Measurements from ENCODE around the gene ARID1B.

ARID1B gene

DNA sequence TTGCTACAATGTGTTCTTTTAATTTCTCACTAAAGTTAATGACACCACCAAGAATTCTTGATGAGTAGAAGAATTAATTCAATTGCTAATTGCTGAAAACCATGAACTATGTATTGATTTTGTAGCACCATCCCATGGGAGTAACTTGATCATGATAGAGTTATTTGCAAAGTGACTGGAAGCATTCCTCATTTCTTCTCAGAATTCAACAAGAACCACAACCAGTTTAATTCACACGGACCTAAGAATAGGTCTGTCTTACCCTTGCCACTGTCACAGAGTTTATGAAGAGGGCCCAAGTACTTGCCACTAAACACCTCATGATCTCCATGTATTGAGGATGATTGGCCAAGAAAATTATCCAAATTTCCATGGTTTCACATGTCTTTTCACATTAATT is 324.0 kb downstream of the ARID1B start:
- TF ChIP-seq, protein P1, sequence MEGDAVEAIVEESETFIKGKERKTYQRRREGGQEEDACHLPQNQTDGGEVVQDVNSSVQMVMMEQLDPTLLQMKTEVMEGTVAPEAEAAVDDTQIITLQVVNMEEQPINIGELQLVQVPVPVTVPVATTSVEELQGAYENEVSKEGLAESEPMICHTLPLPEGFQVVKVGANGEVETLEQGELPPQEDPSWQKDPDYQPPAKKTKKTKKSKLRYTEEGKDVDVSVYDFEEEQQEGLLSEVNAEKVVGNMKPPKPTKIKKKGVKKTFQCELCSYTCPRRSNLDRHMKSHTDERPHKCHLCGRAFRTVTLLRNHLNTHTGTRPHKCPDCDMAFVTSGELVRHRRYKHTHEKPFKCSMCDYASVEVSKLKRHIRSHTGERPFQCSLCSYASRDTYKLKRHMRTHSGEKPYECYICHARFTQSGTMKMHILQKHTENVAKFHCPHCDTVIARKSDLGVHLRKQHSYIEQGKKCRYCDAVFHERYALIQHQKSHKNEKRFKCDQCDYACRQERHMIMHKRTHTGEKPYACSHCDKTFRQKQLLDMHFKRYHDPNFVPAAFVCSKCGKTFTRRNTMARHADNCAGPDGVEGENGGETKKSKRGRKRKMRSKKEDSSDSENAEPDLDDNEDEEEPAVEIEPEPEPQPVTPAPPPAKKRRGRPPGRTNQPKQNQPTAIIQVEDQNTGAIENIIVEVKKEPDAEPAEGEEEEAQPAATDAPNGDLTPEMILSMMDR (IDR thresholded peaks at IDR 0.05; ENCODE audit: extremely low read depth, missing control alignments): no peak
- DNase-seq (ENCODE audit: low spot score): no peak

DNA sequence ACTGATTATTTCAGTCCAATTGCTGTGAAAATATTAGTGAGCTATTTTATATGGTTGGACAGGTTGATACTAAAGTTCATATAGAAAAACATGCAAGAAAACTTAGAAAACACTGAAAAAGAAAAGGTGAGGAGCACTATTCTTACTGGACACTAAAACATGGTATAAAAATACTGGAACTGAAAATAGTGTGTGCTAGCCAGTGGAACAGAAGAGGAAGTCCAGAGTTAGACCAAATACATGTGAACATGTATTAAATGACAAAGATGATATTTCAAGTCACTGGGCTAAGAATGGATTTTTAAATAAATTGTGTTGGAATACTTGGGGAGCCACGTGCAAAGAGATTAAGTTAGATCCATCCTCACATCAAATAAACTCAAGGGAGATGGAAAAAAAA is 327.6 kb downstream of the ARID1B start:
- DNase-seq (ENCODE audit: low spot score): no peak
- TF ChIP-seq, protein P1 (IDR thresholded peaks at IDR 0.05; ENCODE audit: extremely low read depth, missing control alignments): no peak

DNA sequence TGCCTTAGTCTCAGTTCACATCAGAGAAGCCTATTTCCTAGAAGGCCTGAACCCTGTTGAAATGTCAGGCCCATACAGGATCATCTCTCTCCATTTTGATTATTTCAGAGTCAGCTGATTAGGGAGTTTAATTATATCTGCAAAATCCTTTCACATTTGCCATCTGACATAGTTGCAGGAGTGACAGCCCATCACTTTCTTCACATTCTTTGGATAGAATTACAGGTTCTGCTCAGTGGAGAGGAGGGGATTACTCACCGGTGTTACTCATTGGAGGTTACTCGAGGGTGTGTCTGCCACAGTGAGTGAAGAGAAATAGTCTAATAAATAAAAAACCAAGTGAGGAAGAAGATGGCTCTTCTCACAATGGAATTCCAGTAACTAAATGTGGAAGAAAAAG is 329.3 kb downstream of the ARID1B start:
- TF ChIP-seq, protein P1 (IDR thresholded peaks at IDR 0.05; ENCODE audit: extremely low read depth, missing control alignments): no peak
- no peak for DNase-seq (ENCODE audit: low spot score)

DNA sequence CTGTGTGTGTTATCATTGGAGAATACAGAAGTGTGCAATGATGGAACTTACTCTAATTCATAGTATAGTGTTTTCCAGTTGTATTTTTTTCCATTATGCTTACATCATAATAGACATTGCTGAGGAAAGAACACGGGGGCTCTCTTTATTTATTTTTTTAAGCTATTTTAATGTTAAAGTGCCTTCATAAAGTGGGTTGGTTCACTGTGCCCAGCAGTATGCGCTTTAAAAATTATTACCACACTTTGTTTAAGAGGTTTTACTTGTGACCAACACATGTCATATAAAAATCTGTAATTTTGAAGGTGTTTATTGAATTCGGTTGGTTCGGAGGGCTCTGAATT is 330.4 kb downstream of the ARID1B start:
- TF ChIP-seq, protein P1 (IDR thresholded peaks at IDR 0.05; ENCODE audit: extremely low read depth, missing control alignments): no peak
- DNase-seq (ENCODE audit: low spot score): no peak

DNA sequence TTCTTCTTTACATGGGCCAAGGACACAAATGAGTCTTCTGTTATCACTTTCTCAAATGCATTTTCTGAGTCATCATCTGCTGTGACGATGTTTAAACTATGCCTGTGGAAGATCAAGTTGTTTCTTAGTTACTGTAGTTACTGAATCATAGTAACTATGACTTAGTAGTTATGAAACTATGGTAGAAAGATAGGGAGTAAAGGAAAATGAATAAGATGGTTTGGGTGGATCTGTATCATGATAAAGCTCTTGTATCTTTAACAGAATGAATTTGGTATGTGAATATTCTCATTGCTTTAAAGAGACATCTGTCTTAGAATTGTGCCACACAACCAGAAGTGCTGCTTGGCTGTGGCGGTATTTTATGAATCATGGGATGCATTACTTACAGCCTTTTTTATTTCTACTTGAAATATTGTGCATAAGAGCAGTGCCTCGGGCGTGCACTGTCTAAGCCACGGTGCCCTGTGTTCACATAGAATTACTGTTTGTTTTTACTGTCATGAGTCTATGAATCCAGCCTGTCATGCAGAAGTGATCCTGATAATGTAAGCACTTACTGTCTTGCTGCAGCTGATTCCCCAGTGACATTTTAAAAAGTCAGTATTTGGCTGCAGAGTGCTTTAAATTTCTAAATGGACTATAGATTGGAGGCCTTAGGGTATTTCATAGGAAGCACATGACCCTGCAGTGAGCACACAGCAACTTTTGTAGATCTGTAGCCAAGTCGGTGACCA is 330.9 kb downstream of the ARID1B start:
- TF ChIP-seq, protein P1 (IDR thresholded peaks at IDR 0.05; ENCODE audit: extremely low read depth, missing control alignments): no peak
- DNase-seq (ENCODE audit: low spot score): no peak

DNA sequence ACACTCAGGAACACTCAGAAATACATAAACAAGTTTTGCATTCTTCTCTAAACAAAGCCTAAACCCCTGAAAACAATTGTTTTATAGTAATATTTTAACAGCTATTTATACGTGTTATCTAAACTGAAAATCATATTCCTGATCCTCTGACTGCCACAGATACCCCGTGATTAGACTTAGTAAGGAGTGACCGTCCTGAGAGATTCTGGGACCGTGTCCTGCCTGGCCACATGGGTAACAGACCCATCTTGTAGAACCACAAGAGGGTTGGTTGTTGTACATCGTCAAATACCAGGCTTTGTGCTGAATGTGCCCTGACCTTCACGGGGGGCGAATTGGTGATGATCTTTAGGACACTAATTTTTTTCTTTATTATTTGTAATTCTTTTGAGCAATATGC is 331.7 kb downstream of the ARID1B start:
- TF ChIP-seq, protein P1 (IDR thresholded peaks at IDR 0.05; ENCODE audit: extremely low read depth, missing control alignments): no peak
- no peak for DNase-seq (ENCODE audit: low spot score)

DNA sequence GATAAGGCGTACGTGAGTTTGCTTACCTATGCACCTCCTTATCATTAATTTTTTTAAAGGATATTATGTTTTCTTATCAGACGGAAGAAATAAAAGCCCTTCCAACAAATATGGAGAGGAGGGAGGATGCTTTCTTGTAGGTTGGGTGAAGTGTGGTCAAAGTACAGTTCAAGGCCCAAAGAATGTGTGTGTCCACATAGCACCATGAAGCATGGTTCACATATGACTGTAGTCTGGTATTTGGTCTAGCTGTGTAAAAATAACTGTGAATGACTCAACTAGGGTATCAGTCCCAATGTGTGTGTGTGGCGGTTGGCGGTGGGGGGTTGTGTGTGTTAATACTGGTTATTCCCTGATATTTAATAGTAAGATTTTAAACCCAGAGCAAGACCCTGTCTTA is 333.4 kb downstream of the ARID1B start:
- TF ChIP-seq, protein P1 (IDR thresholded peaks at IDR 0.05; ENCODE audit: extremely low read depth, missing control alignments): no peak
- DNase-seq (ENCODE audit: low spot score): no peak
